SK-N-SH treated with all-trans-retinoic acid at 6 μM for 48 hours (cell line): ENCODE results near the gene PBRM1.

ENCODE experiments used
- ARNTL ChIP-seq: fragments of 450-650 bp; formaldehyde crosslinking; IDR thresholded peaks from 2 replicates; pipeline ENCODE4 v1.5.0; 2020; ENCODE audit warnings: low read depth, mild to moderate bottlenecking, moderate library complexity, borderline replicate concordance
- CREB5 ChIP-seq: fragments of 250-450 bp; sonication (Bioruptor Pico); IDR thresholded peaks from 2 replicates; pipeline ENCODE4 v1.5.1; 2020; ENCODE audit warnings: low read depth, mild to moderate bottlenecking, moderate library complexity
- PATZ1 ChIP-seq: fragments of 250-450 bp; sonication (Bioruptor Pico); IDR thresholded peaks from 2 replicates; pipeline ENCODE4 v1.8.0; 2020; ENCODE audit warnings: mild to moderate bottlenecking, moderate library complexity, borderline replicate concordance
- TCF4 ChIP-seq: fragments of 250-450 bp; sonication (Bioruptor Pico); IDR thresholded peaks from 2 replicates; pipeline ENCODE4 v1.8.0; 2021; ENCODE audit warnings: mild to moderate bottlenecking, moderate library complexity, borderline replicate concordance
- TOX ChIP-seq: fragments of 250-450 bp; sonication (Bioruptor Pico); IDR thresholded peaks from 2 replicates; pipeline ENCODE4 v1.8.0; 2021; ENCODE audit warnings: mild to moderate bottlenecking, moderate library complexity, borderline replicate concordance
- ZFP30 ChIP-seq: fragments of 450-650 bp; formaldehyde crosslinking; IDR thresholded peaks from 2 replicates; pipeline ENCODE4 v1.5.0; 2022; ENCODE audit warnings: mild to moderate bottlenecking, moderate library complexity
- TF ChIP-seq, protein P1 (sequence below): fragments of 250-450 bp; sonication (Bioruptor Pico); IDR thresholded peaks from 2 replicates; pipeline ENCODE4 v1.8.0; 2021; ENCODE audit warnings: low read depth, mild to moderate bottlenecking, moderate library complexity, borderline replicate concordance

- TF ChIP-seq TOX (no peak), PATZ1 (no peak), CREB5 (CRISPR knock-in tag) (no peak), TCF4 (CRISPR knock-in tag) (no peak), ARNTL (no peak), ZFP30 (CRISPR knock-in tag) (no peak)
- TF ChIP-seq, protein P1, sequence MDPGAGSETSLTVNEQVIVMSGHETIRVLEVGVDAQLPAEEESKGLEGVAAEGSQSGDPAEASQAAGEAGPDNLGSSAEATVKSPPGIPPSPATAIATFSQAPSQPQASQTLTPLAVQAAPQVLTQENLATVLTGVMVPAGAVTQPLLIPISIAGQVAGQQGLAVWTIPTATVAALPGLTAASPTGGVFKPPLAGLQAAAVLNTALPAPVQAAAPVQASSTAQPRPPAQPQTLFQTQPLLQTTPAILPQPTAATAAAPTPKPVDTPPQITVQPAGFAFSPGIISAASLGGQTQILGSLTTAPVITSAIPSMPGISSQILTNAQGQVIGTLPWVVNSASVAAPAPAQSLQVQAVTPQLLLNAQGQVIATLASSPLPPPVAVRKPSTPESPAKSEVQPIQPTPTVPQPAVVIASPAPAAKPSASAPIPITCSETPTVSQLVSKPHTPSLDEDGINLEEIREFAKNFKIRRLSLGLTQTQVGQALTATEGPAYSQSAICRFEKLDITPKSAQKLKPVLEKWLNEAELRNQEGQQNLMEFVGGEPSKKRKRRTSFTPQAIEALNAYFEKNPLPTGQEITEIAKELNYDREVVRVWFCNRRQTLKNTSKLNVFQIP (CRISPR knock-in tag) = no peak
Observed at GRCh38 chr3:52568069-52568468, 117.6 kb downstream of the PBRM1 start.
